Esophagus squamous epithelium (tissue), 5 donors: ENCODE results near the gene RFX1. TPM values are rescaled to one million over a fixed set of nuclear protein-coding genes. Genes with fewer than 3 reads are reported as not detected.
"Not testable (repeated sequence)": the region's sequence is repeated elsewhere in the genome, so short reads cannot be mapped to it uniquely, and the experiment has no call there.

Source experiments
- DNase-seq: peaks from one replicate; lab custom pipeline; 2025; lab: John Stamatoyannopoulos, UW
- H3K27ac ChIP-seq, 4 donors: fragments of 200-600 bp; sonication (generic); one replicate each; pipeline ENCODE4 v1.5.1; 2016 to 2019; ENCODE audit warnings: mild to moderate bottlenecking in 1 of 4
- H3K27me3 ChIP-seq, 4 donors: fragments of 200-600 bp; sonication (generic); 1 replicate in 3 of 4; 2 replicates in 1 of 4; pipeline versions ENCODE4 v1.5.1 to v1.6.0; 2017 to 2021; ENCODE audit warnings: antibody characterized with exemption in 1 of 4
- H3K36me3 ChIP-seq, 3 donors: fragments of 200-600 bp; sonication (generic); one replicate each; pipeline ENCODE4 v1.5.1; 2016 to 2019
- H3K4me1 ChIP-seq, 3 donors: fragments of 200-600 bp; sonication (generic); one replicate each; pipeline ENCODE4 v1.5.1; 2017 to 2019
- H3K4me3 ChIP-seq, 4 donors: fragments of 200-600 bp; sonication (generic); 1 replicate in 3 of 4; 2 replicates in 1 of 4; pipeline ENCODE4 v1.5.1; 2016 to 2019; ENCODE audit warnings: mild to moderate bottlenecking in 2 of 4, moderate library complexity in 1 of 4
- H3K9me3 ChIP-seq, 3 donors: fragments of 200-600 bp; sonication (generic); one replicate each; pipeline ENCODE4 v1.5.1; 2016 to 2019
- CTCF ChIP-seq, 6 experiments: fragments of 450-650 bp in 4 of 6; fragments of 200-600 bp in 2 of 6; sonication (generic) in 2 of 6; IDR thresholded peaks; one replicate each; pipeline ENCODE4 v1.5.1; 2016 to 2019; ENCODE audit warnings: antibody characterized with exemption in 6 of 6, mild to moderate bottlenecking in 4 of 6, moderate library complexity in 4 of 6
- POLR2A ChIP-seq, 4 donors: fragments of 450-650 bp; IDR thresholded peaks; one replicate each; pipeline ENCODE4 v1.6.1; 2017; ENCODE audit warnings: antibody characterized with exemption in 4 of 4, mild to moderate bottlenecking in 4 of 4, moderate library complexity in 3 of 4
- WGBS, 2 donors: methylation state at CpG; one replicate each; pipeline ENCODE4 v1.1.5; 2018; 5-methylcytosine and 5-hydroxymethylcytosine counted together
- intact Hi-C: fragments of 100-400 bp; cut with DNase I; formaldehyde crosslinking; loops from one replicate; pipeline ENCODE4 v1.15.0; 2022
- total RNA-seq, 4 donors: library from RNA; depleted of rRNA; stranded (reverse); fragments of >200 nt; gene quantifications; one replicate each; pipeline ENCODE4 v1.1.0, GENCODE V29; 2016
- donor health status: DM: yes; HTN: yes; CAD: no.

RFX1 gene
- total RNA-seq, 4 donors from 2014 or later, result 1.8 to 7.5 (median 3.9) TPM

GRCh38 chr19:14053032-14053431, 46.9 kb upstream of the RFX1 start:
- H3K4me1 ChIP-seq, result peaks cover 5 to 14% (median 6%) of the 10 kb centered on the region in 3 donors
- no peaks in the 10 kb centered on the region for H3K9me3 ChIP-seq
- WGBS, 2 donors, result 90 to 93% methylated on average over 3 of the region's 3 CpGs
- H3K4me3 ChIP-seq, result no peak overlapping the region
- H3K27ac ChIP-seq, result no peak overlapping the region
- peaks cover 0 to 18% (median 0%) of the 10 kb centered on the region in 4 donors for H3K27me3 ChIP-seq
- no peak for TF ChIP-seq POLR2A (IDR thresholded peaks at IDR 0.05)
- peaks cover 0 to 20% (median 0%) of the 10 kb centered on the region in 3 donors for H3K36me3 ChIP-seq
- DNase-seq, result no peak
- intact Hi-C loops, result no loop called here

GRCh38 chr19:14052470-14052869, 46.4 kb upstream of the RFX1 start:
- no peak overlapping the region for H3K4me3 ChIP-seq
- no peak for DNase-seq
- H3K27me3 ChIP-seq, result peaks cover 0 to 12% (median 0%) of the 10 kb centered on the region in 4 donors
- no peaks in the 10 kb centered on the region for H3K9me3 ChIP-seq
- TF ChIP-seq POLR2A (IDR thresholded peaks at IDR 0.05) (no peak), CTCF (IDR thresholded peaks at IDR 0.05) (no peak)
- H3K36me3 ChIP-seq, result peaks cover 0 to 20% (median 0%) of the 10 kb centered on the region in 3 donors
- 75 to 93% methylated on average over 6 of the region's 6 CpGs for WGBS, 2 donors
- peaks cover 0 to 8% (median under 1%) of the 10 kb centered on the region in 3 donors for H3K4me1 ChIP-seq
- no peak overlapping the region for H3K27ac ChIP-seq
- intact Hi-C loops, result no loop called here

- no peak overlapping the region for H3K4me3 ChIP-seq
- TF ChIP-seq POLR2A (IDR thresholded peaks at IDR 0.05) (no peak), CTCF (IDR thresholded peaks at IDR 0.05) (no peak)
- no peak overlapping the region for H3K27ac ChIP-seq
- WGBS, 2 donors, result no CpG with 5 or more reads among the region's 9 CpGs
- intact Hi-C loops, result no loop called here
- no peak for DNase-seq
- H3K9me3 ChIP-seq, result no peaks in the 10 kb centered on the region
- H3K27me3 ChIP-seq, result peaks cover 0 to 7% (median 0%) of the 10 kb centered on the region in 4 donors
- H3K36me3 ChIP-seq, result peaks cover 0 to 20% (median 0%) of the 10 kb centered on the region in 3 donors
- peaks cover 0 to 3% (median 0%) of the 10 kb centered on the region in 3 donors for H3K4me1 ChIP-seq
Measured at GRCh38 chr19:14051980-14052379, 45.9 kb upstream of the RFX1 start.

GRCh38 chr19:14050961-14051360, 44.8 kb upstream of the RFX1 start:
- H3K4me1 ChIP-seq, H3K27ac ChIP-seq, DNase-seq, H3K9me3 ChIP-seq, H3K4me3 ChIP-seq, H3K27me3 ChIP-seq, intact Hi-C loops: not testable (repeated sequence)
- 90 to 94% methylated on average over 8 to 9 of the region's 11 CpGs for WGBS, 2 donors
- peaks cover 0 to 20% (median 0%) of the 10 kb centered on the region in 3 donors for H3K36me3 ChIP-seq

GRCh38 chr19:14050512-14050911, 44.4 kb upstream of the RFX1 start:
- no peaks in the 10 kb centered on the region for H3K27me3 ChIP-seq
- intact Hi-C loops, result no loop called here
- TF ChIP-seq POLR2A (IDR thresholded peaks at IDR 0.05) (no peak), CTCF (IDR thresholded peaks at IDR 0.05) (no peak)
- no peaks in the 10 kb centered on the region for H3K4me1 ChIP-seq
- no peaks in the 10 kb centered on the region for H3K9me3 ChIP-seq
- peaks cover 0 to 20% (median 0%) of the 10 kb centered on the region in 3 donors for H3K36me3 ChIP-seq
- H3K27ac ChIP-seq, result no peak overlapping the region
- DNase-seq, result no peak
- no peak overlapping the region for H3K4me3 ChIP-seq
- WGBS, 2 donors, result 94 to 100% methylated on average over 2 to 4 of the region's 4 CpGs

- H3K4me1 ChIP-seq, result no peaks in the 10 kb centered on the region
- peak; percentile 63 to 82 (median 72) for TF ChIP-seq CTCF (IDR thresholded peaks at IDR 0.05)
- TF ChIP-seq POLR2A (IDR thresholded peaks at IDR 0.05), result no peak
- H3K9me3 ChIP-seq, result no peaks in the 10 kb centered on the region
- H3K27me3 ChIP-seq, result no peaks in the 10 kb centered on the region
- no peak for DNase-seq
- intact Hi-C loops, result no loop called here
- whole genome bisulfite sequencing, 2 donors, result 46 to 67% methylated on average over 3 to 4 of the region's 8 CpGs
- peaks cover 0 to 20% (median 0%) of the 10 kb centered on the region in 3 donors for H3K36me3 ChIP-seq
- H3K4me3 ChIP-seq, result no peak overlapping the region
- H3K27ac ChIP-seq, result no peak overlapping the region
Measured at GRCh38 chr19:14048443-14049153, 42.5 kb upstream of the RFX1 start.

GRCh38 chr19:14047866-14048265, 41.7 kb upstream of the RFX1 start:
- WGBS, 2 donors, result 96 to 100% methylated on average over 2 to 10 of the region's 10 CpGs

More at GRCh38 chr19:14047866-14048265, 41.7 kb upstream of the RFX1 start:
- H3K9me3 ChIP-seq, H3K27me3 ChIP-seq, DNase-seq, intact Hi-C loops, H3K27ac ChIP-seq, H3K4me1 ChIP-seq, H3K4me3 ChIP-seq: not testable (repeated sequence)
- peaks cover 0 to 20% (median 0%) of the 10 kb centered on the region in 3 donors for H3K36me3 ChIP-seq
